ENCODE measurements around the gene FOXK2.
"Not testable (repeated sequence)": the region's sequence is repeated elsewhere in the genome, so short reads cannot be mapped to it uniquely, and the experiment has no call there.

The FOXK2 gene

GRCh38 chr17:82495844-82496528 is 23.5 kb upstream of the FOXK2 start:
- no peak for DNase-seq (ENCODE audit: low read depth in 2 of 2)

GRCh38 chr17:82496529-82497434 is 22.8 kb upstream of the FOXK2 start:
- peak; percentile 83 to 84 for DNase-seq (ENCODE audit: low read depth in 2 of 2)

DNA sequence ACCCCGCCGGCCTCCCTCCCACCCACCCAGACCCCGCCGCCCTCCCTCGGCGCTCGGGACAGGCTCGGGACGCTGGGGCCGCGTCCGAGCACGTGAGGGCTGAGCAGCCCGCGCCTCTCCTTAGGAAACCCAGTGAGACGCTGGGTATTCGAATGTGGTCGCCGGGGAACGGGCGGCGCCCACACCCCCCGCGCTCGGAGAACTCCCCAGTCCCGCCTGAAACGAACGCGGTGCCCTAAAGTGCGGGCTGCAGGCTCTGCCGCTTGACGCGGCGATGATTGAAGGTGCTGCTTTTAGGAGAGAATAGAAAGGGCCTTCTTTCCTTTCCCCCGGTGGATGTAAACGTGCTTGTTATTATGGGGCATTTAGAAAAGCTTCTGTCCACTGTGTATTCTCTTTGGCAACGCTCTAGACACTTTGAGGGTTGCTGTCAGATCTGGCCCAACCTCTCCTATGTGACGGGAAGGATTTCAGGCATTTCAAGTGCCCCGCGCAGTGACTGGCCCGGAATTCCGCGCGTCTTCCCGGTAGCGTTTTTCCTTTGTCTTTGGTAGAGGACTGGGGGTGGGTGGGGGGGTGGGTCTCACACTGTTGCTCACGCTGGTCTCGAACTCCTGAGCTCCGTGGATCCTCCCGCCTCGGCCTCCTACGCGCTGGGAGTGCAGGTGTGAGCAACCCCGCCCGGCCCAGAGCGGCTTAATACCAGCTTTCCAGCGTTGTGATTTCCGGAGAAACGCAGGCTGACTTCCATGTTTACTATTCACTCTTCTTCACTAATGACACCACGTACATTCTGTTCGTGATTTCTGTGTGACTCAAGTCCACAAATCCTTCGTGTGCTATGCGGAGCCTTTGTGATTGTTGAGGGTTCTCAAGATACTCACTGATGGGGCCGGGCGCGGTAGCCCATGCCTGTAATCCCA is 21.8 kb upstream of the FOXK2 start:
- DNase-seq (ENCODE audit: low read depth in 2 of 2): no peak

DNA sequence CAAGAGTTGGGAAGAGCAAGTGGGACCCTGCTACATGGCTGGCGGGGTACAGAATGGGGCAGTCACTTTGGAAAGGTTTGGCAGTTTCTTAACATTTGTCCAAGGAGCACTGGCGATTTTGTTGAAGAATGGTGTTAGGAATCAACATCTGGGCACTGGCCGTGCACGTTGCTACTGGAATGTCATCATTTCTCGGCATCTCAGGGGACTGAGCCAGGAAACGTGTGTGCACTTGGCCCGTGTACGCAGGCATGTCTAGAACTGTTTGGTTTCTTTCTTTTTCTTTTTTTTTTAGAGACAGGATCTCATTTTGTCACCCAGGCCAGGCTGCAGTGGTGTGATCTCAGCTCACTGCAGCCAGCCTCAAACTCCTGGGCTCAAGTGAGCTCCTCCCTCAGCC is 17.3 kb upstream of the FOXK2 start:
- no peak for DNase-seq (ENCODE audit: low read depth in 2 of 2)

- DNase-seq (ENCODE audit: low read depth in 2 of 2): no peak
Observed at GRCh38 chr17:82503094-82503727, 16.3 kb upstream of the FOXK2 start.

GRCh38 chr17:82503728-82504308 is 15.7 kb upstream of the FOXK2 start:
- no peak for DNase-seq (ENCODE audit: low read depth in 2 of 2)

GRCh38 chr17:82505296-82505695 is 14.2 kb upstream of the FOXK2 start:
- DNase-seq (ENCODE audit: low read depth in 2 of 2): no peak

- not testable (repeated sequence) for DNase-seq (ENCODE audit: low read depth in 2 of 2)
Observed at GRCh38 chr17:82506402-82506801, 13.1 kb upstream of the FOXK2 start.

DNA sequence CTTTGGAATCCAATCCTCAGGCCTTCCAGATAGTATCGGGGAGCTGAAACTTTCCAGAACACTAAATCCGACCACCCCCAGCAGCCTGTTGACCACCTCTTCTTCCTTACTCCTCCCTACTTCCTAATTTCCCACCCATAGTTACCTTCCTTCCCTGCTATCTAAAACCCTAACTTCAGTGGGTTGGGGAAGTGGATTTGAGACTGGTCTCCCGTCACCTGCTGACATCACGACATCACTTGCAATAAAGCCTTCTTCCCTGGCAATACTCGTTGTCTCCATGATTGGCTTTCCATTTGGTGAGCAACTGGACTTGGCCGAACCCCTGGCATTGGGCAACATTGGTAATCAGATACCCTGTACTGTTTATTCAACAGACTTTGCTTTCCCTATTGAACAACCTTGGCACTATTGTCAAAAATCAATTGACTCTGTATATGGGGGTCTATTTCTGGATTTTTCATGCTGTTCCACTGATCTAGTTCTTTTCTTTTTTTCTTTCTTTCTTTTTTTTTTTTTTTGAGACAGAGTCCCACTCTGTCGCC is 11.8 kb upstream of the FOXK2 start:
- DNase-seq (ENCODE audit: low read depth in 2 of 2): no peak

- DNase-seq (ENCODE audit: low read depth in 2 of 2): not testable (repeated sequence)
Observed at GRCh38 chr17:82511642-82512041, 7.9 kb upstream of the FOXK2 start.

- DNase-seq (ENCODE audit: low read depth in 2 of 2): not testable (repeated sequence)
Observed at GRCh38 chr17:82513864-82514263, 5.7 kb upstream of the FOXK2 start.

- no peak for DNase-seq (ENCODE audit: low read depth in 2 of 2)
Observed at GRCh38 chr17:82517230-82517865, 2.2 kb upstream of the FOXK2 start.

- no peak for DNase-seq (ENCODE audit: low read depth in 2 of 2)
Observed at GRCh38 chr17:82519971-82520903, 705 bp downstream of the FOXK2 start.

GRCh38 chr17:82524540-82524939 is 5.0 kb downstream of the FOXK2 start:
- DNase-seq (ENCODE audit: low read depth in 2 of 2): no peak

- DNase-seq (ENCODE audit: low read depth in 2 of 2): no peak
Observed at GRCh38 chr17:82525712-82526111, 6.2 kb downstream of the FOXK2 start.

DNA sequence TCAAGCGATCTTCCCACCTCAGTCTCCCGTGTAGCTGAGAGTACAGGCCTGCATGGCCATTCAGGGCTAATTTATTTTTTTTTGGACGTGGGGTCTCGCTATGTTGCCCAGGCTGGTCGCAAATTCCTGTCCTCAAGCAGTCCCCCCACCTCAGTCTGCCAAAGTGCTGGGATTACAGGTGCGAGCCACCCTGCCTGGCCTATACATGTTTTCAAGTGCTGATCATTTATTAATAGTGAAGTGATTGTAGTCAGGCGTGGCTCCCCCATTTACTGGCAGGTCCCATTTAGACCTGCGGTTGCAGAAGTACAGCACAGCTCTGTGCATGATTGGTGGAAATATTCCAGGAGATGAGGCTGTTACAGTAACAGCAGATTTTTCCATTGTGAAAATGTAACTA is 8.4 kb downstream of the FOXK2 start:
- no peak for DNase-seq (ENCODE audit: low read depth in 2 of 2)

DNA sequence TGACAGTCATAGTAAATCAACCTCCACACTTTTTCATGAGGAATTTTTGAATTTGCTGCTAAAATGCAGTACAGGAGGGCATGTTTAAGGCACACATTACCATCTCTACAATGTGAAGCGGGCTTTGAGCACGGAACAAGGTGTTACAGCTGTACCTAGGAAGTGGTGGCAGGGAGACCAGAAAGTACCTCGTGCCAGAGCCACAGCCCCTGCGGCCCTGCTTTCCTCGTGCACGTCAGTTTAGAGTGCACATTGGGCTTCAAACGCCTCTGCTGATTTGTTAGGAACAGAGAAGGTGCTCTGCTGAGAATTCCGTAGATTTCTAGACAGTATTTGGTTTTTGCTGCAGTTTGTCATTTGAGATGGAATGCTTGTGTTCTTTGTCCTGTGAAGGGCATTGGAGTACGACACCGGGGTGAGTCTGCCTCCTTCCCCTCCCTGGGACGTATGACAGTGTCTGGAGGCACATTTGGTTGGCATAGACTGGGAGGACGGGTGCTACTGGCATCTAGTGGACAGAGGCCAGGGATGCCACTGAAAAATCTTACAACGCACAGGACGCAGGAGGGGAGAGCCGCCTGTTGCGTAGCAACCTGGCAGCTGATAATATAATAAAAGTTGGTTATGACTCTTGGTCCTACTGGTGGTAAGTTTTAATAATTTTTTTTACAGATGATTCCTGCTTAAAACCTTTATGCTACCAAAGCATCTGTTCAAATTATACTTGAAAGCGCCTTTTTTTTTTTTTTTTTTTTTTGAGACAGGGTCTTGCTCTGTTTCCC is 9.1 kb downstream of the FOXK2 start:
- no peak for DNase-seq (ENCODE audit: low read depth in 2 of 2)

GRCh38 chr17:82529914-82530300 is 10.4 kb downstream of the FOXK2 start:
- no peak for DNase-seq (ENCODE audit: low read depth in 2 of 2)

Data from stimulated activated CD8-positive, alpha-beta memory T cell treated with anti-CD3 and anti-CD28 coated beads, Interleukin-15, amount 100 ng/mL, for 4 hours (primary cell).